Lower leg skin (tissue), 4 donors: ENCODE measurements around the gene VTI1A. TPM values are rescaled to one million over a fixed set of nuclear protein-coding genes. Genes with fewer than 3 reads are reported as not detected.
A peak's percentile ranks its signal among the peaks of the same experiment; 100 is the strongest.

Source experiments
- DNase-seq, 2 donors: peaks; one replicate each; pipeline ENCODE4 v3.0.0-alpha.2; 2019; ENCODE audit warnings: low spot score in 2 of 2
- H3K4me3 ChIP-seq: fragments of 200-600 bp; sonication (generic); 2 replicates; pipeline ENCODE4 v1.5.1; 2017; ENCODE audit warnings: mild to moderate bottlenecking, low read depth; ENCODE audit not compliant: poor library complexity, severe bottlenecking
- POLR2A ChIP-seq, 2 donors: fragments of 450-650 bp; IDR thresholded peaks; one replicate each; pipeline ENCODE4 v1.6.1; 2016 to 2017; ENCODE audit warnings: antibody characterized with exemption in 2 of 2, mild to moderate bottlenecking in 1 of 2, moderate library complexity in 1 of 2
- WGBS, 2 donors: methylation state at CpG; one replicate each; pipeline ENCODE4 v1.1.5; 2018; 5-methylcytosine and 5-hydroxymethylcytosine counted together
- intact Hi-C: fragments of 100-400 bp; cut with DNase I; formaldehyde crosslinking; loops from one replicate; pipeline ENCODE4 v1.15.0; 2023; ENCODE audit warnings: low total_unique reads
- total RNA-seq, 4 donors: library from RNA; depleted of rRNA; stranded (reverse); fragments of >200 nt; gene quantifications; one replicate each; pipeline ENCODE4 v1.1.0, GENCODE V29; 2016
- TF ChIP-seq, protein P1 (sequence below), 3 donors: fragments of 450-650 bp; IDR thresholded peaks; one replicate each; pipeline ENCODE4 v1.5.1; 2016; ENCODE audit warnings: antibody characterized with exemption in 3 of 3, mild to moderate bottlenecking in 3 of 3, moderate library complexity in 2 of 3

VTI1A gene
- total RNA-seq, 4 donors from 2014 or later, result 30.8 to 85.7 (median 35.6) TPM

- 73 to 80% methylated on average over 7 of the region's 7 CpGs for WGBS, 2 donors
- H3K4me3 ChIP-seq, result no peak overlapping the region
- TF ChIP-seq, protein P1, sequence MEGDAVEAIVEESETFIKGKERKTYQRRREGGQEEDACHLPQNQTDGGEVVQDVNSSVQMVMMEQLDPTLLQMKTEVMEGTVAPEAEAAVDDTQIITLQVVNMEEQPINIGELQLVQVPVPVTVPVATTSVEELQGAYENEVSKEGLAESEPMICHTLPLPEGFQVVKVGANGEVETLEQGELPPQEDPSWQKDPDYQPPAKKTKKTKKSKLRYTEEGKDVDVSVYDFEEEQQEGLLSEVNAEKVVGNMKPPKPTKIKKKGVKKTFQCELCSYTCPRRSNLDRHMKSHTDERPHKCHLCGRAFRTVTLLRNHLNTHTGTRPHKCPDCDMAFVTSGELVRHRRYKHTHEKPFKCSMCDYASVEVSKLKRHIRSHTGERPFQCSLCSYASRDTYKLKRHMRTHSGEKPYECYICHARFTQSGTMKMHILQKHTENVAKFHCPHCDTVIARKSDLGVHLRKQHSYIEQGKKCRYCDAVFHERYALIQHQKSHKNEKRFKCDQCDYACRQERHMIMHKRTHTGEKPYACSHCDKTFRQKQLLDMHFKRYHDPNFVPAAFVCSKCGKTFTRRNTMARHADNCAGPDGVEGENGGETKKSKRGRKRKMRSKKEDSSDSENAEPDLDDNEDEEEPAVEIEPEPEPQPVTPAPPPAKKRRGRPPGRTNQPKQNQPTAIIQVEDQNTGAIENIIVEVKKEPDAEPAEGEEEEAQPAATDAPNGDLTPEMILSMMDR (IDR thresholded peaks at IDR 0.05), result no peak
- TF ChIP-seq POLR2A (IDR thresholded peaks at IDR 0.05), result no peak
- no peak for DNase-seq
- intact Hi-C loops, result no loop called here
Observed at GRCh38 chr10:112698133-112698817, 251.3 kb downstream of the VTI1A start.

DNA sequence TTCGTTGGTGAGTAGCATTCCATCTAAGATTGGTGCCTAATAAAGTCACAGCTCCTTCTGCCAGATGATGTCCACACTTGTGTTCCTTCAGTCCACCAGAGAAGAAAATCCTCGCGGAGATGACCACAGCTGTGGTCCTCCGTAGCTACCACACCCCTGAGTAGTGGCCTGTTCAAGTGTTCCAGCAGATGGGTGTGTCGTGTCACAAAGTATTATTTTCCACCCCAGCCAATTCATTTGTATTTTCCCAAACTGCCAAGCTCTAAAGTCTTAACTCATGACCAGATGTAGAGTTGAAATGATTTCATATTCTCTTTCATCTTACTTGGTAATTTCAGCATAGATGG, 251.8 kb downstream of the VTI1A start:
- no peak for TF ChIP-seq POLR2A (IDR thresholded peaks at IDR 0.05)
- TF ChIP-seq, protein P1 (IDR thresholded peaks at IDR 0.05), result no peak
- WGBS, 2 donors, result 62 to 82% methylated on average over 5 of the region's 5 CpGs
- intact Hi-C loops, result no loop called here

GRCh38 chr10:112700215-112700671, 253.2 kb downstream of the VTI1A start:
- intact Hi-C loops, result no loop called here
- TF ChIP-seq, protein P1 (IDR thresholded peaks at IDR 0.05), result no peak
- no peak for TF ChIP-seq POLR2A (IDR thresholded peaks at IDR 0.05)

More for the DNA sequence above, 251.8 kb downstream of the VTI1A start:
- no peak overlapping the region for H3K4me3 ChIP-seq
- peak in 1 of 2 donors; percentile 25 for DNase-seq

DNA sequence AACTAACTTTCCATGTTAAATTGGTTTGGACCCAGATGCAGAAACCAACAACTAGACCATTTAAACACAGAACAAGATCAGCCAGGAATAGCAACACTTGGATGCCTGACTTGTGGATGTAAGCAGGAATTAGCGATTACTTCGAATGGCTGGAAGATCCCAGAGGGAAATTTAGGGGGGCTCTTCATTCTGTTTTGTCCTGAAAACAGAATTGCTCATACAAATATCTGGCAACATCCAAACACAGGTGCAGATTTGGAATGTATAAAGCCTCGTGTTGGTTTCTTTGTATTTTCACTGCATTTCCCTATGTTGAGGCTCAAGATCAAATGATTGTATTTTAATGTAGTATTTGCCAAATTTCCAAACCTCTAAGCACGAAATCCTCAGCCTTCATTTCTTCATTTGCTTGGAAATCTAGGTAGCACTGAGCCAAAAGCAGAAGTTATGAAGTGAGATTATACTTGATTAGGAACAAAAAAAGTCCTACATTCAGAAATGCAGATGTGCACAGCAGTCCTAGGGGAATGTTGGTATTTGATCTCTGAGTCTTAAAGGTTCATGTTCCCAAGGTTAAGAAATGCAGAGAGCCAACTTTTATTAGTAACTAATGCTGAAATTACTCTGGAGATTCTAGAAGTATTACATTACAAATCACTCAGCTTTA, 254.3 kb downstream of the VTI1A start:
- intact Hi-C loops, result no loop called here
- no peak for DNase-seq
- TF ChIP-seq, protein P1 (IDR thresholded peaks at IDR 0.05), result no peak
- no peak for TF ChIP-seq POLR2A (IDR thresholded peaks at IDR 0.05)
- 76 to 80% methylated on average over 4 of the region's 4 CpGs for WGBS, 2 donors
- no peak overlapping the region for H3K4me3 ChIP-seq

More at GRCh38 chr10:112700215-112700671, 253.2 kb downstream of the VTI1A start:
- no peak for DNase-seq
- H3K4me3 ChIP-seq, result no peak overlapping the region

- no peak for TF ChIP-seq POLR2A (IDR thresholded peaks at IDR 0.05)
- TF ChIP-seq, protein P1 (IDR thresholded peaks at IDR 0.05), result no peak
- intact Hi-C loops, result no loop called here
- 90% methylated on average over 2 of the region's 2 CpGs for WGBS, 2 donors
- no peak for DNase-seq
- H3K4me3 ChIP-seq, result no peak overlapping the region
Observed at GRCh38 chr10:112701878-112702255, 254.9 kb downstream of the VTI1A start.
